Nucleus accumbens (tissue), 56 donors: ENCODE data around the gene CPT1C.
A peak's percentile ranks its signal among the peaks of the same experiment; 100 is the strongest.

Source experiments
- DNase-seq, 56 donors: peaks; one replicate each; lab custom pipeline; 2025; lab: John Stamatoyannopoulos, UW

Gene CPT1C

GRCh38 chr19:49658566-49659442 lies 32.1 kb upstream of the CPT1C start:
- DNase-seq, result no peak

GRCh38 chr19:49660338-49660961 lies 30.5 kb upstream of the CPT1C start:
- no peak for DNase-seq

- no peak for DNase-seq
These were observed 28.9 kb upstream of the CPT1C start for GRCh38 chr19:49662011-49662410.

GRCh38 chr19:49663224-49663623 lies 27.7 kb upstream of the CPT1C start:
- no peak for DNase-seq

- peak in 55 of 56 donors; percentile 31 to 94 (median 79) for DNase-seq
These were observed 26.5 kb upstream of the CPT1C start for GRCh38 chr19:49664171-49665035.

- DNase-seq, result peak in 1 of 56 donors; percentile 24
These were observed 25.9 kb upstream of the CPT1C start for GRCh38 chr19:49665036-49665350.

- peak; percentile 40 to 98 (median 91) for DNase-seq
These were observed 25.4 kb upstream of the CPT1C start, which contains the start of the genes BCL2L12 and IRF3 for GRCh38 chr19:49665351-49666119. BCL2L12 (plus strand) TSS chr19:49665933; CDS start chr19:49666693, 760 bp downstream. IRF3 (minus strand) TSS chr19:49665857; CDS start chr19:49664838, 1,019 bp downstream.

- DNase-seq, result no peak
These were observed 24.8 kb upstream of the CPT1C start for GRCh38 chr19:49666120-49666444.

GRCh38 chr19:49667473-49667872 lies 23.4 kb upstream of the CPT1C start:
- no peak for DNase-seq

GRCh38 chr19:49669516-49669915 lies 21.4 kb upstream of the CPT1C start:
- DNase-seq, result no peak

GRCh38 chr19:49672131-49672919 lies 18.6 kb upstream of the CPT1C start:
- DNase-seq, result peak in 51 of 56 donors; percentile 14 to 84 (median 49)

GRCh38 chr19:49676136-49676783 lies 14.7 kb upstream of the CPT1C start:
- peak in 26 of 56 donors; percentile 42 to 94 (median 81) for DNase-seq

- DNase-seq, result peak; percentile 98 to 100 (median 100)
These were observed 14.1 kb upstream of the CPT1C start for GRCh38 chr19:49676784-49677230.

GRCh38 chr19:49677231-49677900 lies 13.6 kb upstream of the CPT1C start, which contains the start of gene PRMT1:
PRMT1 (plus strand) TSS chr19:49677271; CDS start chr19:49677281, 10 bp downstream.
- peak in 16 of 56 donors; percentile 33 to 74 (median 54) for DNase-seq

GRCh38 chr19:49677901-49678674 lies 12.8 kb upstream of the CPT1C start:
- DNase-seq, result peak in 46 of 56 donors; percentile 12 to 77 (median 39)

GRCh38 chr19:49678985-49679770 lies 11.7 kb upstream of the CPT1C start:
- DNase-seq, result no peak
